Left forelimb (tissue), 1 donor: ENCODE data around the gene GPR15LG.
"Not testable (repeated sequence)": the region's sequence is repeated elsewhere in the genome, so short reads cannot be mapped to it uniquely, and the experiment has no call there.

Experiments used
- DNase-seq: peaks from one replicate; pipeline ENCODE4 v3.0.0-alpha.2; 2018; ENCODE audit warnings: low spot score

Gene GPR15LG

GRCh38 chr10:84173501-84173929 is at the start of gene GPR15LG:
TSS of gene GPR15LG (plus strand) at chr10:84173801. CDS start at chr10:84173852, 51 bp downstream.
- DNase-seq, result no peak

- not testable (repeated sequence) for DNase-seq
Observed at GRCh38 chr10:84125910-84126784, 47.5 kb upstream of the GPR15LG start.

GRCh38 chr10:84126785-84127167 is 46.8 kb upstream of the GPR15LG start:
- no peak for DNase-seq

GRCh38 chr10:84135836-84136235 is 37.8 kb upstream of the GPR15LG start:
- no peak for DNase-seq

GRCh38 chr10:84137811-84138210 is 35.8 kb upstream of the GPR15LG start:
- no peak for DNase-seq

GRCh38 chr10:84138478-84139125 is 35.0 kb upstream of the GPR15LG start:
- DNase-seq, result no peak

GRCh38 chr10:84139126-84140035 is 34.2 kb upstream of the GPR15LG start, which contains the start of gene GHITM:
TSS of gene GHITM (plus strand) at chr10:84139509. CDS start at chr10:84141501, 1,992 bp downstream.
- DNase-seq, result peak; percentile 100

- no peak for DNase-seq
Observed at GRCh38 chr10:84140036-84140379, 33.6 kb upstream of the GPR15LG start.

GRCh38 chr10:84147347-84147746 is 26.3 kb upstream of the GPR15LG start:
- DNase-seq, result no peak

GRCh38 chr10:84148006-84148597 is 25.5 kb upstream of the GPR15LG start:
- not testable (repeated sequence) for DNase-seq

GRCh38 chr10:84149854-84150253 is 23.7 kb upstream of the GPR15LG start:
- no peak for DNase-seq

GRCh38 chr10:84152769-84153168 is 20.8 kb upstream of the GPR15LG start:
- no peak for DNase-seq

GRCh38 chr10:84155521-84155920 is 18.1 kb upstream of the GPR15LG start:
- DNase-seq, result no peak

GRCh38 chr10:84156009-84156408 is 17.6 kb upstream of the GPR15LG start:
- DNase-seq, result no peak

GRCh38 chr10:84156768-84157167 is 16.8 kb upstream of the GPR15LG start:
- DNase-seq, result no peak

GRCh38 chr10:84158061-84158460 is 15.5 kb upstream of the GPR15LG start:
- DNase-seq, result no peak

- no peak for DNase-seq
Observed at GRCh38 chr10:84158550-84158949, 15.1 kb upstream of the GPR15LG start.

GRCh38 chr10:84159076-84159685 is 14.4 kb upstream of the GPR15LG start:
- no peak for DNase-seq

- DNase-seq, result no peak
Observed at GRCh38 chr10:84160663-84161362, 12.8 kb upstream of the GPR15LG start.

GRCh38 chr10:84163996-84164395 is 9.6 kb upstream of the GPR15LG start:
- DNase-seq, result no peak

GRCh38 chr10:84164442-84164841 is 9.2 kb upstream of the GPR15LG start:
- DNase-seq, result no peak
